Tibial artery (tissue), 4 donors: ENCODE measurements around the gene ABCE1.

ENCODE experiments used
- DNase-seq, 2 donors: peaks; one replicate each; pipeline ENCODE4 v3.0.0-alpha.2; 2019
- H3K27ac ChIP-seq, 2 donors: fragments of 200-600 bp; sonication (generic) in 1 of 2; 1 replicate in 1 of 2; 2 replicates in 1 of 2; pipeline ENCODE4 v1.5.1; 2018 to 2019; ENCODE audit warnings: mild to moderate bottlenecking in 1 of 2
- H3K27me3 ChIP-seq, 2 donors: fragments of 200-600 bp; sonication (generic) in 1 of 2; one replicate each; pipeline versions ENCODE4 v1.5.1 to v1.6.0; 2016 to 2019
- H3K36me3 ChIP-seq, 3 donors: fragments of 200-600 bp; sonication (generic) in 2 of 3; one replicate each; pipeline ENCODE4 v1.5.1; 2016 to 2019; ENCODE audit warnings: mild to moderate bottlenecking in 2 of 3
- H3K4me1 ChIP-seq, 4 donors: fragments of 200-600 bp; sonication (generic) in 2 of 4; 1 replicate in 3 of 4; 2 replicates in 1 of 4; pipeline ENCODE4 v1.5.1; 2016 to 2019
- H3K4me3 ChIP-seq, 2 donors: fragments of 200-600 bp; sonication (generic) in 1 of 2; 1 replicate in 1 of 2; 2 replicates in 1 of 2; pipeline ENCODE4 v1.5.1; 2018 to 2019; ENCODE audit warnings: mild to moderate bottlenecking in 2 of 2
- H3K9me3 ChIP-seq, 3 donors: fragments of 200-600 bp; sonication (generic) in 1 of 3; one replicate each; pipeline ENCODE4 v1.5.1; 2016 to 2019
- intact Hi-C: fragments of 100-400 bp; cut with DNase I; formaldehyde crosslinking; loops from one replicate; pipeline ENCODE4 v1.15.0; 2023; ENCODE audit warnings: low total_unique reads
- TF ChIP-seq, protein P1 (sequence below), 2 experiments: fragments of 200-600 bp in 1 of 2; fragments of 450-650 bp in 1 of 2; IDR thresholded peaks; one replicate each; pipeline ENCODE4 v1.5.1; 2017 to 2019; ENCODE audit warnings: antibody characterized with exemption in 2 of 2, mild to moderate bottlenecking in 1 of 2, moderate library complexity in 1 of 2

ABCE1 gene

DNA sequence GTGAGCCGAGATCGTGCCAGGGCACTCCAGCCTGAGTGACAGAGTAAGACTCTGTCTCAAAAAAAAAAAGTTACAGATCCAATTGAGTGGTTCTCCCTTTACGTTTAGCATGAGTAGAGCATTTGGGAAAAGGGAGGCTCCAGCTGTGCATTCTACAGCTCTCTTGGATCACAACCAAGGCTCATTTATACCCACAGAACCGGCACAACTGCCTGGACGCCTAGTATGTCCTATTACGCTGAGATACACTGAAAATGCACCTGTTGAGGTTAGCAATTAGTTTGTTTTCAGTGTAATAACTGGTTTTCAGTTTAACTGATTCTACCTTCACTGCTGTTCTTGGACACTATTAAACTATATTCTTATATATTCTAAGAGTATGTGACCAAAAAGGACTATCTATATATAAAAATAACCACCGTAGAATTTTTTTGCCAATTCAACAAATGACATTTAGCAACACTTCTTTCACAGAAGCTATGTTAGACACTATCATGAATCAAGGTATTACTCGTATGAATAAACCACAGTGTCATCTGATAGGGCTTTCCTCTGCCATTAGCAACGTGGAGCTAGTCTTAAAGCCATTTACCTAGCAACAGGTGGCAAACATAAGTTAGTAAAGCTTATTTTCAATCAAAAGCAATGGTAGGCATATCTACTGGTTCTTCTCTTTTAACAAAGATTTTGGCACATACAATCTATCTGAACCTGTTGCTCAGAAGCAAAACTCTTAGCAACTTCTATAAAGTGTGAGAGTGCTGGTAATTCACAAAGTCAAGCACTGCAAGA is 78.7 kb downstream of the ABCE1 start:
- intact Hi-C loops: loop anchor here (10.0 kb wide), 2 partner anchors 72 to 758 kb away; partner anchors contain the start of gene ZNF827
- Histone ChIP-seq H3K4me3 (peak overlapping the region; percentile 84 to 98), H3K9me3 (no peaks in the 10 kb centered on the region), H3K4me1 (peaks cover 0 to 47% (median 25%) of the 10 kb centered on the region in 4 donors), H3K27me3 (no peaks in the 10 kb centered on the region), H3K36me3 (peaks cover 0 to 5% (median 0%) of the 10 kb centered on the region in 3 donors), H3K27ac (peak overlapping the region; percentile 97 to 98)
- TF ChIP-seq, protein P1, sequence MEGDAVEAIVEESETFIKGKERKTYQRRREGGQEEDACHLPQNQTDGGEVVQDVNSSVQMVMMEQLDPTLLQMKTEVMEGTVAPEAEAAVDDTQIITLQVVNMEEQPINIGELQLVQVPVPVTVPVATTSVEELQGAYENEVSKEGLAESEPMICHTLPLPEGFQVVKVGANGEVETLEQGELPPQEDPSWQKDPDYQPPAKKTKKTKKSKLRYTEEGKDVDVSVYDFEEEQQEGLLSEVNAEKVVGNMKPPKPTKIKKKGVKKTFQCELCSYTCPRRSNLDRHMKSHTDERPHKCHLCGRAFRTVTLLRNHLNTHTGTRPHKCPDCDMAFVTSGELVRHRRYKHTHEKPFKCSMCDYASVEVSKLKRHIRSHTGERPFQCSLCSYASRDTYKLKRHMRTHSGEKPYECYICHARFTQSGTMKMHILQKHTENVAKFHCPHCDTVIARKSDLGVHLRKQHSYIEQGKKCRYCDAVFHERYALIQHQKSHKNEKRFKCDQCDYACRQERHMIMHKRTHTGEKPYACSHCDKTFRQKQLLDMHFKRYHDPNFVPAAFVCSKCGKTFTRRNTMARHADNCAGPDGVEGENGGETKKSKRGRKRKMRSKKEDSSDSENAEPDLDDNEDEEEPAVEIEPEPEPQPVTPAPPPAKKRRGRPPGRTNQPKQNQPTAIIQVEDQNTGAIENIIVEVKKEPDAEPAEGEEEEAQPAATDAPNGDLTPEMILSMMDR (IDR thresholded peaks at IDR 0.05): no peak
- DNase-seq: no peak

DNA sequence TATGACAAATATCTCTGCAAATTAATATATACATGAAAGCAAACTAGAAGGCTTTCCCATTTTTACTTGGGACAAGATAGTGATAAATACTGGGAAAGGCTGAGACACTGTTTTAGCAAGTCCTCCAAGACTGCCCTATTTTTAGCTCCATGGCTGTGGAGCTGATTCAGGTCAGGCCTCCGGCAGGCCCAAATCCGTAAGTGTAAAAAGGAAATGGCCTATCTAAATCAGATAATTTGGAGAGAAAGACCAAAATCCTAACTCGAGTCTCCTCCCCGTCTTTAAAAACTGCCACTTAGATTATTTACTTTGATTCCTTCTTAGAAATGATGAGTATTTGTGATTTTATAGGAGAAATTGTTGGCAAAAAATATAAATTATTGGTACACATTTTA is 79.4 kb downstream of the ABCE1 start:
- Histone ChIP-seq H3K27me3 (no peaks in the 10 kb centered on the region), H3K27ac (peak overlapping the region; percentile 97 to 98), H3K36me3 (peaks cover 0 to 5% (median 0%) of the 10 kb centered on the region in 3 donors), H3K4me3 (peak overlapping the region; percentile 84 to 98), H3K9me3 (no peaks in the 10 kb centered on the region), H3K4me1 (peaks cover 0 to 47% (median 25%) of the 10 kb centered on the region in 4 donors)
- no peak for DNase-seq
- intact Hi-C loops: loop anchor here (10.0 kb wide), 2 partner anchors 73 to 757 kb away; partner anchors contain the start of gene ZNF827
- TF ChIP-seq, protein P1 (IDR thresholded peaks at IDR 0.05): no peak

DNA sequence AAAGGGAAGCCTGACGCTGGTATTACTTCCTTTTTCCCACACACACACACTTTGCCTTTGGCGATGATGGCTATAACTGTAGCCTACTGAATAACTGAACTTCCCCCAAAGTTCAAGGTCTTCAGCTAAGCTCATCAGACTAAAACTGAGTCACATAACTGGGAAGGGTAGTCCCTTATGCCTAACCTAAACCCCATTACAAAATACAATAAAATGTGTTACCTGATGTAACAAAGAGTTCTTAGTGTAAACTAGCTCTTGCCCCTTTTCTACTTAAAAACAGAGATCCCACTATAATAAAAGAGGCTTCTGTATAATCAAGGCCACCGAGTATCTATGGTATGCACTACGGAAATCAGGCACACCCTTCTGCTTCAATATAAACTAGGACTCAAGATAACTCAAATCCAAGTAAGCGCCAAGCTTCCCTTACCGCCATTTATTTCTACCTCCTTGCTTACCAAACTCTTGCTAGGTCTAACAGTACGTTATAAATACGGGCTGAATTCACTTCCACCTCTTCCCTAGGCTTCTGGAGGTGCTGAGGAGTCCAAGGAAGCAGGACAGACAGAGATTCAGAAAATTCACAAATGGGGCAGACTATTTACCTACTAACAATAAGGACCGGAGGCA is 79.9 kb downstream of the ABCE1 start:
- Histone ChIP-seq H3K27ac (peak overlapping the region; percentile 97 to 98), H3K9me3 (no peaks in the 10 kb centered on the region), H3K36me3 (peaks cover 0 to 4% (median 0%) of the 10 kb centered on the region in 3 donors), H3K27me3 (no peaks in the 10 kb centered on the region), H3K4me3 (peak overlapping the region; percentile 84 to 98), H3K4me1 (peaks cover 0 to 47% (median 25%) of the 10 kb centered on the region in 4 donors)
- TF ChIP-seq, protein P1 (IDR thresholded peaks at IDR 0.05): no peak
- intact Hi-C loops: loop anchor here (10.0 kb wide), 2 partner anchors 73 to 757 kb away; partner anchors contain the start of gene ZNF827
- DNase-seq: no peak

DNA sequence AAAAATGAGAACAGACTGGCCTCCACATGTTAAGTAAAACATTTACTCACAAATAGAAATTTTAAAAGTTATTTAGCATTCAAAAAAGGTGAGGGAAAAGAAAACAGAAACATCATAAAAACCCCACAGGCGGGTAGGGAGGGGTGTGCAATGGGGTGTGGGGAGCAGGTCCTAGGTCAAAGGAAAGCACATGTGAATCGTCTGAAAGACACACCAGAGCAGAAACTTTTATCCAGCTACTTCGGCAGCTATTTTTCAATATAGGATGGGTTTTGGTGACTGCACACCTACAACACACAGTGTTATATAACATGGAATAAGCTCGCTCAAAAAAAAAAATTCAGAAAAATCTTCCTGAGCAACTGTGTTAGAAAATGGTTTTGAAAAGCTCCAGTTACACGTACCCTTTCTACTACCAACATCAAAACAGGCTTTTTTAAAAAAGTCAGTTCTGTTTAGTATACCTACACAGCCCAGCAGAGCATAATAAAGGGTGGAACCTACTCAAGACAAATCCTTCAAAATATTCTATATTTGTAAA is 80.7 kb downstream of the ABCE1 start:
- no peak for DNase-seq
- Histone ChIP-seq H3K27me3 (no peaks in the 10 kb centered on the region), H3K36me3 (no peaks in the 10 kb centered on the region), H3K9me3 (no peaks in the 10 kb centered on the region), H3K4me3 (peak overlapping the region; percentile 84 to 98), H3K27ac (peak overlapping the region; percentile 97 to 98), H3K4me1 (peaks cover 0 to 47% (median 25%) of the 10 kb centered on the region in 4 donors)
- TF ChIP-seq, protein P1 (IDR thresholded peaks at IDR 0.05): no peak
- intact Hi-C loops: loop anchor here (10.0 kb wide), 2 partner anchors 74 to 756 kb away; partner anchors contain the start of gene ZNF827
